Mesendoderm (in vitro differentiated cells): ENCODE results near the gene FMR1NB.

ENCODE experiments used
- DNase-seq: peaks from one replicate; pipeline ENCODE4 v3.0.0; 2013
- H2AK5ac ChIP-seq: 2 replicates; pipeline ENCODE4 v1.6.1; 2013; ENCODE audit warnings: low read length, inconsistent platforms
- H2BK120ac ChIP-seq: 2 replicates; pipeline ENCODE4 v1.6.1; 2013; ENCODE audit warnings: low read depth, mild to moderate bottlenecking, low read length, moderate library complexity, mixed read lengths
- H2BK15ac ChIP-seq: replicated peaks from 2 replicates; pipeline ENCODE4 v1.6.1; 2013; ENCODE audit warnings: low read depth, mild to moderate bottlenecking, moderate library complexity
- H2BK5ac ChIP-seq: 2 replicates; pipeline ENCODE4 v1.6.1; 2013; ENCODE audit warnings: low read length, inconsistent platforms
- H3K18ac ChIP-seq: 2 replicates; pipeline ENCODE4 v1.6.1; 2013; ENCODE audit warnings: mild to moderate bottlenecking, low read length, mixed read lengths
- H3K23ac ChIP-seq: one replicate; pipeline ENCODE4 v1.6.1; 2013; ENCODE audit warnings: low read length
- H3K27ac ChIP-seq: 2 replicates; pipeline ENCODE4 v1.5.1; 2013; ENCODE audit warnings: low read depth, mild to moderate bottlenecking, inconsistent platforms, low read length, moderate library complexity
- H3K27me3 ChIP-seq: 2 replicates; pipeline ENCODE4 v1.6.1; 2013; ENCODE audit warnings: low read length, control low read depth, mild to moderate bottlenecking, inconsistent platforms; ENCODE audit not compliant: insufficient read depth, poor library complexity
- H3K36me3 ChIP-seq: 2 replicates; pipeline ENCODE4 v1.6.1; 2013; ENCODE audit warnings: low read length, inconsistent platforms; ENCODE audit not compliant: control insufficient read depth, insufficient read depth
- H3K4ac ChIP-seq: one replicate; pipeline ENCODE4 v1.6.1; 2013; ENCODE audit warnings: low read depth, mild to moderate bottlenecking, low read length, moderate library complexity
- H3K4me1 ChIP-seq: 2 replicates; pipeline ENCODE4 v1.6.1; 2013; ENCODE audit warnings: low read depth, low read length, inconsistent platforms; ENCODE audit not compliant: control insufficient read depth
- H3K4me2 ChIP-seq: 2 replicates; pipeline ENCODE4 v1.6.1; 2013; ENCODE audit warnings: low read length
- H3K4me3 ChIP-seq: 2 replicates; pipeline ENCODE4 v1.5.1; 2013; ENCODE audit warnings: mild to moderate bottlenecking, low read length
- H3K56ac ChIP-seq: one replicate; pipeline ENCODE4 v1.6.1; 2013; ENCODE audit warnings: low read length
- H3K79me1 ChIP-seq: 2 replicates; pipeline ENCODE4 v1.6.1; 2013; ENCODE audit warnings: low read length, inconsistent platforms
- H3K79me2 ChIP-seq: 2 replicates; pipeline ENCODE4 v1.6.1; 2013; ENCODE audit warnings: mild to moderate bottlenecking, low read length; ENCODE audit not compliant: control insufficient read depth, insufficient read depth
- H3K9ac ChIP-seq: 2 replicates; pipeline ENCODE4 v1.6.1; 2013; ENCODE audit warnings: low read length, inconsistent platforms
- H4K5ac ChIP-seq: one replicate; pipeline ENCODE4 v1.6.1; 2013; ENCODE audit warnings: low read length
- H4K8ac ChIP-seq: one replicate; pipeline ENCODE4 v1.6.1; 2013; ENCODE audit warnings: low read depth, mild to moderate bottlenecking, control low read depth, low read length, moderate library complexity
- WGBS: extraction: QIAGEN DNeasy Blood & Tissue Kit; methylation state at CpG from one replicate; pipeline ENCODE4 v1.1.7; 2013; ENCODE audit warnings: low lambda C conversion rate, missing lambda C conversion rate; ENCODE audit not compliant: insufficient coverage; ENCODE audit errors: extremely low coverage; 5-methylcytosine and 5-hydroxymethylcytosine counted together

Gene FMR1NB

GRCh38 chrX:148047200-148047599 lies 66.1 kb downstream of the FMR1NB start:
- no peak for DNase-seq
- Histone ChIP-seq H4K5ac (no peak overlapping the region), H3K36me3 (no peaks in the 10 kb centered on the region), H3K9ac (no peak overlapping the region), H3K79me1 (no peaks in the 10 kb centered on the region), H3K27me3 (no peaks in the 10 kb centered on the region), H2BK120ac (no peak overlapping the region), H3K23ac (no peak overlapping the region), H2BK15ac (no peak overlapping the region), H3K18ac (no peak overlapping the region), H2AK5ac (no peak overlapping the region), H3K79me2 (no peaks in the 10 kb centered on the region), H3K4me2 (no peak overlapping the region), H3K56ac (no peak overlapping the region), H4K8ac (no peak overlapping the region), H3K4ac (no peak overlapping the region), H3K4me1 (no peaks in the 10 kb centered on the region), H2BK5ac (no peak overlapping the region), H3K27ac (no peak overlapping the region), H3K4me3 (no peak overlapping the region)
- WGBS: no CpG with 5 or more reads among the region's 4 CpGs

GRCh38 chrX:148049441-148049840 lies 68.3 kb downstream of the FMR1NB start:
- H3K79me1 ChIP-seq: no peaks in the 10 kb centered on the region
- no peak overlapping the region for H3K27ac ChIP-seq
- no peaks in the 10 kb centered on the region for H3K27me3 ChIP-seq
- no peak overlapping the region for H3K18ac ChIP-seq
- no peak overlapping the region for H2BK15ac ChIP-seq
- no peak overlapping the region for H3K56ac ChIP-seq
- no peak overlapping the region for H2BK120ac ChIP-seq
- no peak overlapping the region for H4K5ac ChIP-seq
- H4K8ac ChIP-seq: no peak overlapping the region
- H3K4ac ChIP-seq: no peak overlapping the region
- H3K23ac ChIP-seq: no peak overlapping the region
- no peak overlapping the region for H3K4me2 ChIP-seq
- no peaks in the 10 kb centered on the region for H3K36me3 ChIP-seq
- H2BK5ac ChIP-seq: no peak overlapping the region
- peak; percentile 45 for DNase-seq
- no peaks in the 10 kb centered on the region for H3K4me1 ChIP-seq
- H2AK5ac ChIP-seq: no peak overlapping the region
- no CpG with 5 or more reads among the region's 4 CpGs for WGBS
- H3K79me2 ChIP-seq: no peaks in the 10 kb centered on the region
- no peak overlapping the region for H3K9ac ChIP-seq
- no peak overlapping the region for H3K4me3 ChIP-seq

- Histone ChIP-seq H3K79me2 (no peaks in the 10 kb centered on the region), H3K4me3 (no peak overlapping the region), H3K18ac (no peak overlapping the region), H3K56ac (no peak overlapping the region), H3K9ac (no peak overlapping the region), H3K4me1 (no peaks in the 10 kb centered on the region), H3K4ac (no peak overlapping the region), H4K8ac (no peak overlapping the region), H3K27me3 (no peaks in the 10 kb centered on the region), H3K36me3 (no peaks in the 10 kb centered on the region), H2BK15ac (no peak overlapping the region), H2BK120ac (no peak overlapping the region), H3K79me1 (no peaks in the 10 kb centered on the region), H2BK5ac (no peak overlapping the region), H3K23ac (no peak overlapping the region), H3K4me2 (no peak overlapping the region), H4K5ac (no peak overlapping the region), H2AK5ac (no peak overlapping the region), H3K27ac (no peak overlapping the region)
- DNase-seq: no peak
- no CpG with 5 or more reads among the region's 35 CpGs for WGBS
These were observed 70.8 kb downstream of the FMR1NB start for GRCh38 chrX:148051973-148052372.

GRCh38 chrX:148067285-148067684 lies 86.1 kb downstream of the FMR1NB start:
- H2BK5ac ChIP-seq: no peak overlapping the region
- H3K4me3 ChIP-seq: no peak overlapping the region
- H3K9ac ChIP-seq: no peak overlapping the region
- H3K36me3 ChIP-seq: no peaks in the 10 kb centered on the region
- H3K27me3 ChIP-seq: no peaks in the 10 kb centered on the region
- no peak overlapping the region for H4K8ac ChIP-seq
- no peak overlapping the region for H2BK15ac ChIP-seq
- no peak overlapping the region for H3K18ac ChIP-seq
- H3K79me1 ChIP-seq: no peaks in the 10 kb centered on the region
- no peak overlapping the region for H3K56ac ChIP-seq
- H2AK5ac ChIP-seq: no peak overlapping the region
- H4K5ac ChIP-seq: no peak overlapping the region
- no peak overlapping the region for H2BK120ac ChIP-seq
- no CpG with 5 or more reads among the region's 2 CpGs for WGBS
- no peak overlapping the region for H3K4me2 ChIP-seq
- H3K4me1 ChIP-seq: no peaks in the 10 kb centered on the region
- no peak overlapping the region for H3K27ac ChIP-seq
- H3K4ac ChIP-seq: no peak overlapping the region
- H3K23ac ChIP-seq: no peak overlapping the region
- no peaks in the 10 kb centered on the region for H3K79me2 ChIP-seq
- DNase-seq: no peak

- no peak overlapping the region for H3K4me3 ChIP-seq
- H4K8ac ChIP-seq: no peak overlapping the region
- H2AK5ac ChIP-seq: no peak overlapping the region
- no peaks in the 10 kb centered on the region for H3K4me1 ChIP-seq
- no peak overlapping the region for H3K56ac ChIP-seq
- H3K27me3 ChIP-seq: no peaks in the 10 kb centered on the region
- no peak overlapping the region for H4K5ac ChIP-seq
- H3K36me3 ChIP-seq: no peaks in the 10 kb centered on the region
- no peaks in the 10 kb centered on the region for H3K79me2 ChIP-seq
- H3K4me2 ChIP-seq: no peak overlapping the region
- H3K18ac ChIP-seq: no peak overlapping the region
- no peak for DNase-seq
- H3K23ac ChIP-seq: no peak overlapping the region
- H3K27ac ChIP-seq: no peak overlapping the region
- H3K9ac ChIP-seq: no peak overlapping the region
- no CpG with 5 or more reads among the region's 6 CpGs for WGBS
- H3K4ac ChIP-seq: no peak overlapping the region
- no peak overlapping the region for H2BK15ac ChIP-seq
- H3K79me1 ChIP-seq: no peaks in the 10 kb centered on the region
- no peak overlapping the region for H2BK120ac ChIP-seq
- no peak overlapping the region for H2BK5ac ChIP-seq
These were observed 88.8 kb downstream of the FMR1NB start for GRCh38 chrX:148069759-148070503.

GRCh38 chrX:148070504-148070877 lies 89.4 kb downstream of the FMR1NB start:
- Histone ChIP-seq H3K27me3 (no peaks in the 10 kb centered on the region), H3K4me2 (no peak overlapping the region), H3K36me3 (no peaks in the 10 kb centered on the region), H2BK15ac (no peak overlapping the region), H2BK120ac (no peak overlapping the region), H3K56ac (no peak overlapping the region), H3K9ac (no peak overlapping the region), H3K4ac (no peak overlapping the region), H3K18ac (no peak overlapping the region), H2AK5ac (no peak overlapping the region), H3K23ac (no peak overlapping the region), H3K4me3 (no peak overlapping the region), H4K8ac (no peak overlapping the region), H3K4me1 (no peaks in the 10 kb centered on the region), H3K27ac (no peak overlapping the region), H3K79me1 (no peaks in the 10 kb centered on the region), H4K5ac (no peak overlapping the region), H2BK5ac (no peak overlapping the region), H3K79me2 (no peaks in the 10 kb centered on the region)
- DNase-seq: peak; percentile 7
- WGBS: no CpG with 5 or more reads among the region's 1 CpG
